ENCODE measurements around the gene HAPLN1.

- TF ChIP-seq EZH2 (IDR thresholded peaks at IDR 0.05; ENCODE audit: low read depth): no peak
- no peak for TF ChIP-seq CTCF (conservative IDR thresholded peaks at IDR 0.05)
Measured at GRCh38 chr5:83654427-83654994, 66.1 kb downstream of the HAPLN1 start.

All from PC-9 (cell line).